NCI-H774 (cell line): ENCODE data around the gene B4GALNT4.
"Not testable (repeated sequence)": the region's sequence is repeated elsewhere in the genome, so short reads cannot be mapped to it uniquely, and the experiment has no call there.

Experiments used
- DNase-seq: peaks from one replicate; lab custom pipeline; 2025; lab: John Stamatoyannopoulos, UW

B4GALNT4 gene

GRCh38 chr11:334264-334994, 34.9 kb upstream of the B4GALNT4 start:
- no peak for DNase-seq

GRCh38 chr11:335779-336658, 33.3 kb upstream of the B4GALNT4 start:
- no peak for DNase-seq

GRCh38 chr11:336659-337198, 32.6 kb upstream of the B4GALNT4 start:
- no peak for DNase-seq

- DNase-seq = no peak
Measured at GRCh38 chr11:337711-338110, 31.6 kb upstream of the B4GALNT4 start.

DNA sequence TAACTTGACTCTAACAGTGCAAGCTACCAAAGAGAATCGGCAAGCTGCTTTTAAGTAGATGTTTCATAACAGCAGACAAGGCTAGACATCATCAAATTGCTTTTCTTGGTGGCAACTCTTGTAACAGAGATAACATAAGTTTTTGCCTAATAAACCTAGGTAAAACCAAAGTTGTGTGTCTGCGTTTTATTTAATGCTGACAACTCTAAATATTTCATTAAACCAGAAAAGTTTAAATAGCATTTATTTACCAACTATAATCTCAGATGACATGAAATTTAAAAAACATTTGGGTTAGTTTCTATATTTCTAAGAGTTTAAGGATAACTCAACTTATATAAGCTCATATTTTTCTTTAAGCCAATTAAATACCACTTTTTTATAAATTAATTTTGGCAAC, 29.3 kb upstream of the B4GALNT4 start:
- DNase-seq = no peak

GRCh38 chr11:340539-341512, 28.5 kb upstream of the B4GALNT4 start:
- DNase-seq = no peak

GRCh38 chr11:342328-342727, 27.0 kb upstream of the B4GALNT4 start:
- DNase-seq = no peak

GRCh38 chr11:344836-345578, 24.3 kb upstream of the B4GALNT4 start:
- no peak for DNase-seq

DNA sequence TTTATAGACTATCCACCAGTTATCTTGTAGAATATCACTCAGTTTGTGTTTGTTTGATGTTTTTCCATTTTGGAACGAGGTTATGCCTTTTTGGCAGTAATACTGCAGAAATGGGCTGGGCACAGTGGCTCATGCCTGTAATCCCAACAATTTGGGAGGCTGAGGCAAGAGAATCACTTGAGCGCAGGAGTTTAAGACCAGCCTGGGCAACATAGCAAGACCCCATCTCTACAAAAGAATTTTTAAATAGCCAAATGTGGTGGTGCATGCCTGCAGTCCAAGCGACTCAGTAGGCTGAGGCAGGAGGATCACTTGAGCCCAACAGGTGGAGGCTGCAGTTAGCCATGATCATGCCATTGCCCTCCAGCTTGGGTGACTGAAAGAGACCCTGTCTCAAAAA, 22.8 kb upstream of the B4GALNT4 start:
- no peak for DNase-seq

- DNase-seq = not testable (repeated sequence)
Measured at GRCh38 chr11:349270-349954, 19.9 kb upstream of the B4GALNT4 start.

GRCh38 chr11:350033-350722, 19.1 kb upstream of the B4GALNT4 start:
- not testable (repeated sequence) for DNase-seq

DNA sequence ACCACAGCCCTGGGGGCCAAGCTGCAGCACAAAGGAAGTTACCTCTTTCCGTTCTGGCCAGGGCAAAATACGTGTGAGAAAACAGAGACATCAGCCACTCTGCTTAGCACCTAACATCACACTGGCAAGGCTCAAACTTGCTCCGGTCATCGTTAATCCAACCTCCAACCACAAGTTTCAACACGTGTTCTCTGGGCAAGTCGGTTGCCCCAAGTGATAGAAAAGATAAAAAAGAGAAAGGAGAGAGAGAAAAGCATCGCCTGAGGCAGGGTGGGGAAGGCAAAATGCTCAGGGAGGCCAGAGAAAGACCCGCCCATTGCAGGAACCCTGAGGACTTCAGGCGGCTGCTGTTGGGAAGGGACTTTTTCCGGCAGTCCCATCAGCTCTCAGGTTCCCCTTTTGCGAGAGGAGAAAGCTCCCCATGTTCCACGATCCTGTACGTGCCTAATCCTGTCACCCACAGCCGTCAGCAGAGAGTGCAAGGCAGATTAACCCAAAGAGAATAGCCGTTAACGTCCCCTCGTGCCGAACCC, 18.5 kb upstream of the B4GALNT4 start:
- DNase-seq = no peak

- DNase-seq = no peak
Measured at GRCh38 chr11:351411-351810, 17.9 kb upstream of the B4GALNT4 start.

DNA sequence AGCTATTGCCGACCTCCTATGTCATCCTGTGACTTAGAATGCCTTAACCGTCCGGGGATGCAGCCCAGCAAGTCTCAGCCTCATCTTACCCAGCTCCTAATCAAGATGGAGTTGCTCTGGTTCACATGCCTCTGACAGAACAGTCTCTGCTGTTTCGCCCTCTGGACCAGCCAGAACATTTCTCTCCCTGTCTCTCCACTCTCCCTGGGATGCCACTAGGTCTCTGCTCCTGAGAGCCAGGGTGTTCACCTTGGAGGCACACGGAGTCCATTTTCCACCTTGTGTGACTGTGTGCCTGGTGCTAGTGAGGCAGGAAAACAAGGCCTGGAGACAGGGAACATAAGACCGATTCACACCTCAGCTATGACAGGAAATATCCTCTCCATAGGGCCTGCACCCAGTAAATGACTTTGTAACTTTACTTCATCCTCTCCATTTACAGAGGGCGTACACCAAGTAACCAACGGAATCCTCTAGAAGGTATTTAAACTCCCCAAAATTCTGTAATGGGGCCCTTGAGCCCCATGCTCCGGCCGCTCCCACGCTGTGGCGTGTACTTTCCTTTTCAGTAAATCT, 16.8 kb upstream of the B4GALNT4 start:
- DNase-seq = no peak

- DNase-seq = no peak
Measured at GRCh38 chr11:353179-353873, 16.0 kb upstream of the B4GALNT4 start.

DNA sequence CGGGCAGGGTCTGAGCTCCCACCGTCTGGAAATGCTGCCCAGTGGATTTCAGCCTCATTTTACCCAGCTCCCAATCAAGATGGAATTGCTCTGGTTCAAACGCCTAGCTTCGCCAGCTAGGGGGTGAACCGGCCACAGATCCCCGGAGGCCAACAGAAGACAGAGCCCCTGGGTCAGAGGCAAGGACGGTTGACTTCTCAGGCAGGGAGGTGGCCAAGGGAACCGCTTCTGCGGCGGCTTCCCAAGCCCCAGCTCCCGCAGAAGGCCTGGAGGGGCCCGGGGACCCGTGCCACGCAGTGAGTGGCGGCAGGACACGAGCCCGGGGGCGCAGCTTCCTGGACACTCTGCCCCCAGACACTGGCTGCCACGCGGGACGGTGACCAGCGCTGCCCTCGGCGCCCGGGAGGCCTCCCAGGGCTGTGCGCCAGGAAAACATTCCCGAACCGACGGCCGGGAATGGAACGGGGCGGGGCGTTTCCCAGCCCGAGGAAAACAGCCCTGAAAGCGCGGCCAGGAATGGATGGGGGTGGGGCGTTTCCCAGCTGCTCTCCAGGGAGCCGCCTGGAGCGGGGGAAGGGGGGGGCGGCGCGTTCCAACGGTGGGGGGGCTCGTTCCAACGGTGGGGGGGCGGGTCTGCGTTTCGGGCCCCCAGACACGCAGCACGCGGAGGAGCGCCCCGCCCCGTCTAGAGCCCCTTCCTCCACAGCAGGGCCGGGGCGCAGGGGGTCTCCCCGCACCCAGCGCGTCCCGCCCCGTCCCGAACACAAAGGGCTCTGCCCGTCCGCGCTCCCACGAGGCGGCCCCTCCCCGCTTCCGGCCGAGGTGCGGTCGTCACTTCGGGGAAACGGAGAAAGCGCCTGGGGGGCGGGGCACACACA, 13.5 kb upstream of the B4GALNT4 start:
- peak; percentile 68 for DNase-seq

DNA sequence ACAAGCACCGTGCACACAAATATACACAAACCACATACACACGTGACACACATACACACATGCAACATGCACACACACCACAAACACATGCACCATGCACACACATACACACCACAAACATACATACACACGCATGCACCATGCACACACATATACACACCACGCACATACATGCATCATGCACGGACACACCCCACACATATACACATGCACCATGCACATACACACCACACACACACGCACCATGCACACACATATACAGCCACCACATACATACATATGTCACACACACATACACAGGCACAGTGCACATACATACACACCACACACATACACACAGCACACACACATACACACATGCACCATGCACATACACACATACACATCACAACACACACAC, 12.7 kb upstream of the B4GALNT4 start:
- DNase-seq = no peak

DNA sequence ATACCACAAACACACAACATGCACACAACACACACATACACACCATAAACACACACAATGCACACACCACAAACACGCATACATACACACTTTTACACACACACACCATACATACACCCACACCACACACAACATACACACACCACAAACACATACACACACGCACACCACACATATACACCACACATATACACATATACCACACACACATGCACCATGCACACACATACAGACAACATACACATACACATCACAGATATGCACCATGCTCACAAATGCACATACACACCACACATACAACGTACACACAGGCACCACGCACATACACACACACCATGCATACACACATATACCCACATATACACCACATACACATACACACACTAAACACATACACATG, 11.7 kb upstream of the B4GALNT4 start:
- DNase-seq = no peak
